Measurements from ENCODE around the gene EIF4E2.
A peak's percentile ranks its signal among the peaks of the same experiment; 100 is the strongest.

The EIF4E2 gene

GRCh38 chr2:232550354-232551249 is at the start of gene EIF4E2, which contains the start of gene TIGD1:
Gene EIF4E2 (plus strand): TSS chr2:232550689. CDS start chr2:232550725, 36 bp downstream.
Gene TIGD1 (minus strand): TSS chr2:232550557. CDS start chr2:232549882, 675 bp downstream.
- TF ChIP-seq GATA3 (IDR thresholded peaks at IDR 0.05; ENCODE audit: low read depth, low read length), result no peak
- TF ChIP-seq GATA2 (IDR thresholded peaks at IDR 0.05; ENCODE audit: low read depth, low read length), result no peak

GRCh38 chr2:232501331-232501771 is 49.1 kb upstream of the EIF4E2 start:
- TF ChIP-seq GATA3 (IDR thresholded peaks at IDR 0.05; ENCODE audit: low read depth, low read length) (no peak), GATA2 (IDR thresholded peaks at IDR 0.05; ENCODE audit: low read depth, low read length) (peak; percentile 59)

DNA sequence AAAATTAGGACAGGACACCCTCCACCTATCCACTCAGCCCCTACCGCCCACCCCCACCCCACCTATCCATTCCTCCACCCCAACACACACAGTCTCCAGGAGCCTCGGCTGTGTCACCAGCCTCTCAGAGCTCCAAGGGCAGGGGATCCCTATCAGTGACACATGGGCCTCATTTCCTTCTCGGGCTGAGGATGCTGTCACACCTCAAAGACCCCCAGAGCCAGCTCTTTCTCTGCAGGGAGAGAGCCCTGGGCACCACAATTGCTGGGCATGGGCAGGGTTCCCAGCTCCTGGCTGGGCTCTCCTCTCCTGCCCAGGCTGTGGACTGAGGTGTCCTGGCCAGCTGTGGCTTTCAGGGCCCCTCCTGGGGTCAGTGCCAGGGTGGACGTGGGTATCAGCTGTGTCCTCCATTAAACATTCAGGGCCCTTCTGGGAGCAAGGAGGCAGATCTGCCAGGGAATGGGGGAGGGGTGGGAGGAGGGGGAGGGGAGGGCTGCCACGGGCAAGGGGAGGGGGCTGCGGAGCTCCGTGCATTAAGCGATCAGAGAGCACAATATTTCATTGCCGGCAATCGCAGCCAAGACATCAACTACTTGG is 48.6 kb upstream of the EIF4E2 start:
- no peak for TF ChIP-seq GATA3 (IDR thresholded peaks at IDR 0.05; ENCODE audit: low read depth, low read length)
- no peak for TF ChIP-seq GATA2 (IDR thresholded peaks at IDR 0.05; ENCODE audit: low read depth, low read length)

- TF ChIP-seq GATA2 (IDR thresholded peaks at IDR 0.05; ENCODE audit: low read depth, low read length) (no peak), GATA3 (IDR thresholded peaks at IDR 0.05; ENCODE audit: low read depth, low read length) (no peak)
These were observed 48.0 kb upstream of the EIF4E2 start for GRCh38 chr2:232502511-232502910.

DNA sequence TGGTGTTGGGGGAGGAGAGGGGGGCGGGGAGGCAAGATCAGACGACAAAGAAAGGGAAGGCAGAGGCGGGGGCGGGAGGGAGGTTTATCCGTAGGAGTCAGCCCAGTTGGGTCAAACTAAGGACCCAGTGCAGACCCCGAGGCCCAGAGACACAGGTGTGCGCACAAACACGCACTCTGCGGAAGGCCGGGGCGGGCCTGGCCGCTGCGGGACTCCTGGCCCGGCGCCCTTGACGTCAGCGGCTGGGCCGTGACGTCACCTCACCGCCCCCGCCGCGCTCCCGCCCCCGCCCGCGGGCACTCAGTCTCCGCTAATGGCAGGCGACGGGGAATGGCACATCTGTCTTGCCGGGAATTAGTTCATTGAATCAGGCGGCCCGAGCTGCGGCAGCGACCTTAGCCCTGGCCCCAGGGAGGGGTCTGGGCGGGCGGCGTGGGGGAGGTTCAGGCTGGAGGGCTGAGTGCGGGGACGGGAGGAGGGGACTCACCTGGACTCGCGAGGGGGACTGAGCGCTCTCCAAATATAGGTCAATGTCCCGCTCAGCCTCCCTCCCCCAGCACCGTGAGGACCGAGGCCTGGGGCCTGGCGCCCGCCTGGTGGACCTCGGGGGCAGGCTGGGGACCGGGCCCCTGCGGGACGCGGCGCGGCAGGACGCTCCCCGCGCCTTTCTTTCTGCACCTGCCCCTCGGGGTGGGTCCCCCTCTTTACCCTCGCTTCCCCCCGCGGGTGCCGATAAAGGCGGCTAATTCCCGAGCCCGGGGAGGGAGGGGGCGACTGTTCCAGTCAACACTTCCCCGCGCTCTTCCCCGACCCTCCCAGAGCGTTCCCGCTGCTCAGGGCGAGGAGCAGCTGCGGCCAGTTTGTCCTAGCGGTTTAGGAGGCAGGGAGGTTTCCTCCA is 47.3 kb upstream of the EIF4E2 start:
- no peak for TF ChIP-seq GATA3 (IDR thresholded peaks at IDR 0.05; ENCODE audit: low read depth, low read length)
- TF ChIP-seq GATA2 (IDR thresholded peaks at IDR 0.05; ENCODE audit: low read depth, low read length), result no peak

DNA sequence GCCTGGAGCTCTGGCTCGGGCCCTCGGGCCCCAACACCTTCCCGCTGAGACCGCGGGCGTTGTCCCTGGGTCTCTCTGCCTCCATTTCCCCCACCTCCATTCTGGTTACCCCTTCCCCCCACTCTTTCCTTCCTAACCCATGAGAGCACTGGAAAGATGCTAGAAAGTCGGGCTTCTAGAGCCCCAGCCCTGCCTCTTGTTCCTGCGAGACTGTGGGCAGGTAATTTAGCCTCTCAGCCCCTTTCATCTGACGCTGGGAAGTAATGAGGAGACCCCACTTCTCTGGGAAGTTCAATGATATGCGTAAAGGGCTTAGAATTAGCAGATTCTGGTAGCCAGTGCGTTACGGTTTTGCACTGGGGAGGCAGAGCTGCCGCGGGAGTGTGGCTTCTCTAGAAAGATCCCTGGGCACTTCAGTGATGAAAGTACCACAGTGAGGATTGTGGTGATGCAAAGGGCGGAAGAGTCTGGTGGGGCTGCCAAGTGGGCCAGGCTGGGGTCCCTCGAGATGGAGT is 46.6 kb upstream of the EIF4E2 start:
- no peak for TF ChIP-seq GATA2 (IDR thresholded peaks at IDR 0.05; ENCODE audit: low read depth, low read length)
- no peak for TF ChIP-seq GATA3 (IDR thresholded peaks at IDR 0.05; ENCODE audit: low read depth, low read length)

DNA sequence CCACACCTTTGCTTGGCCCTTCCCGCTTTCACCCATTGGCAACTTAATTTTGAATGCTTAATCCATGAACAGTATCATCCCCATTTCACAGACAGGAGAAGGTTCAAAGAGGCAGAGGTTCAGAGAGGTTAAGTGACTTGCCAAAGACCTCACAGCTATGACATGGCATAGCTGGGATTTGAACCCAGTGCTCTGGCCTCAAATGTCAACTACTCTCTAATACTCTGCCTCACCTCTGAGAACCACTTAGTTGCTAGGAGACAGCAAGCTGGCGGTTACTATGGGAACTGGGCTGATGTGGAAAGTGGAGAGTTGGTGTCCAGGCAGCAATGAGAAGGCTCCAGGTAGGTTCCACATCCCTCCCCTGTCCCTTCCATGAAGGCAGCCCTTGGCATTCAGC is 46.1 kb upstream of the EIF4E2 start:
- no peak for TF ChIP-seq GATA3 (IDR thresholded peaks at IDR 0.05; ENCODE audit: low read depth, low read length)
- TF ChIP-seq GATA2 (IDR thresholded peaks at IDR 0.05; ENCODE audit: low read depth, low read length), result no peak

DNA sequence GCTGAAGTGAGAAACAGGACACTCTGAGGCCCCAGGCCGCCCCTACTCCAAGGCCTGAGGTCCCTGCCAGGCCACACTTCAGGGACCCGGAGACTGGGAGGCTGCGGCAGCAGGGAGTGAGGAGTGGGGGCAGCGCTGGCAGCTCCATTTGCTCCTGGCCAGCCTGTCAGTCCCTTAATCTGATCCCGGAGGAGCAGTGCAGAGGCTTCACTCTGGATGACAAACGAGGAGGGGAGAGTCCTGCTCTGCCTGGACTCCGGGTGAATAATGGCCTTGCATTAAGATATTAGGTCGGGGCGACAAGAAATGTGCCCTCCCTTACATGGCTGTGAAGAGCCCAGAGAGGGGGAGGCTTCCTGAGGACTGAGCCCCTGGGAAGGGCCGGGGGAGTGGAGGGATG is 44.6 kb upstream of the EIF4E2 start:
- peak; percentile 74 for TF ChIP-seq GATA2 (IDR thresholded peaks at IDR 0.05; ENCODE audit: low read depth, low read length)
- no peak for TF ChIP-seq GATA3 (IDR thresholded peaks at IDR 0.05; ENCODE audit: low read depth, low read length)

DNA sequence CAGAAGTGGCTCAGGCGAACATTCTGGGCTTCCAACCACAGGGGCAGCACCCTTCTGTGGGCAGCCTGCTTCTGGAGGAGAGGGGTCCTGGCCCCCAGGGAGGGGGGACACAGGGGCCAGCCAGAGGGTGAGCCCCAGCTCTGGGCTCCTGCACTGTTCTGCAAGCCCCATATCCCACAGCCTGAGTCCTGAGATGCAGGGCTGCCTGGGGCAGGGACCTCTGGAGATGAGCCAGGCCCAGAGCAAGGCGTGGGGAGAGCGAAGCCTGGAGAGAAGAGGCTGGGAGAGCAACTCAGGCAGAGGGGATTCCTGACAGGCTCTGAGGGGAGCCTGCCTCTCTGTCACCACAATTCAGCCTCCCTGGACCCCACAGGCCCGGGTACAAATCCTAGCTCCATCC is 43.8 kb upstream of the EIF4E2 start:
- no peak for TF ChIP-seq GATA3 (IDR thresholded peaks at IDR 0.05; ENCODE audit: low read depth, low read length)
- no peak for TF ChIP-seq GATA2 (IDR thresholded peaks at IDR 0.05; ENCODE audit: low read depth, low read length)

DNA sequence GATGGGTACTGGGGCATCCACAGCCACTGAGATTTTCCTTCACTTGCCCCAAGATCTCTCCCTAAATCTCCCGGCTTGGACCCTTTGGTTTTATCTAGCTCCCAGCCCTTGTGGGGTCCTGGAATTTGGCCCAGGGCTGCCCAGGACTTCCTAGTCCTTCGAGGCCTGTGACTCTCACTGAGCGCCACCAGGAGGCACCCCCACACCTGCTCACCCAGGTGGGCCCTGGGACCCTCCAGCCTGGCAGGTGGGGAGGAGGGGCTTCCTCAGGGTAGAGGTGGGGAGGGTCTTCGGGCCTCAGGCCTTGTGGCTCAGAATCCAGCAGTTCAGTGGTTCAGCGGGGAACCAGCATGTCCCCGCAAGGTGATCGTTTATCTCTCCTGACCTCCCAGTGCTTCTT is 42.2 kb upstream of the EIF4E2 start:
- TF ChIP-seq GATA2 (IDR thresholded peaks at IDR 0.05; ENCODE audit: low read depth, low read length), result no peak
- TF ChIP-seq GATA3 (IDR thresholded peaks at IDR 0.05; ENCODE audit: low read depth, low read length), result no peak

DNA sequence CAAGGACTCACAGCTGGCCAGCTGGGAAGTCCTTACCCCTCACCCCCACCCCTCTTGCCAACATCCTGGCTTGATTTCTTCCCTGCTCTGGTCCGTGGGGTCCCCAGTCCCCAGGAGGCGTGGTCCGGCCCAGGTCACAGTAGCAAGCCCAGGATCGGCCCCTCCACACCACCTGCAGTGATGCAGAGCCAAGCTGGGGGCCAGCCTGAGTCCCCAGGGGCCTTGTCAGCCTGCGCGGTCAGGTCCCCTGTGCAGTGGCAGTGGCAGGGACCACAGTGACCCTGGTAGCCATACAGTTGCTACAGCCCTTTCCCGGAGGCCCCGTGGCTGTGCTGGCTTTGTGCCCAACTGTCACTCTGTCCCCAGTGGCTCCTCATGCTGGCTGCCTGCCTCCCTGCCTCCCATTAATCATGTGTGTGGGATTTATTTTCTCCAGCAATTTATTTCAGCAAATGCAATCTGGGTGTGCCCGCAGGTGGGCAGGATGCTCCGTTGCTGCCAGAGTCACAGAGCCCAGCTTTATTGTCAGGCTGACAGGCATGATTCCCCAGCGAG is 39.1 kb upstream of the EIF4E2 start:
- TF ChIP-seq GATA3 (IDR thresholded peaks at IDR 0.05; ENCODE audit: low read depth, low read length) (no peak), GATA2 (IDR thresholded peaks at IDR 0.05; ENCODE audit: low read depth, low read length) (no peak)

DNA sequence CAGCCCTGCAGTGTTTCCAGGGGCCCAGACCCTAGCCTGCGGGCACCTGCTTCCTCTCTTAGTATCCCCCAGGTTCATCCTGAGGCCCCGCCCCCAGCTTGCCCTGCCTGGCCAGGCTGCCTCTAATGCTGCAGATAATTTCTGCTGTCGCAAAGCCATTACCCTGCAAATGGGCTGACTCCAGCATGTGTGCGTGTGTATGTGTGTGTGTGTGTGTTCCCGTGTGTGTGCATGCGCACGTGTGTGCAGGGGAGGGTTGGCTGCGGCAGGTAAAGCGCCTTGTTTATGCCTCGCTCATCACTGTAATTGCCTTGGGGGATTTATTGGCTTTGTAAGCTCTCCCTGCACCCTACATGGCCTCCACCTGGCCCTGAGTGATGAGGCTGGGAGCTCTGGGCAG is 37.9 kb upstream of the EIF4E2 start:
- no peak for TF ChIP-seq GATA3 (IDR thresholded peaks at IDR 0.05; ENCODE audit: low read depth, low read length)

DNA sequence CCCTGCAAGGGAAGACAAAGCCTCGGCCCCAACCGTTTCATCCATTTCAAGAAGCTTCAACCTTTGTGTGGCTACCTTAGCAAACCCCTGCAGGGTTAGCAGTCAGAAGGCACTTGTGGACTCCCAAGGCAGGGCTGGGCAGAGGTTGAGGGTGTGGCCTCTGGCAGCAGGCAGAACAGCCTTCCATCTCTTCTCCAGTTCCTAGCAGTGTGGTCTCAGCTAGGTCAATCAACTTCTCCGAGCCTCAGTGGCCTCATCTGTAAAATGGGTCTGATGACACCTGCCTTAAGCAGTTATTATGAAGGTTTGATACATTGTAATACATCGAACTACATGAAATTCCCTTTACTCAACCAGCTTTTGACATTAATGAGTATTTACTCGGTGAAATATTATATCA is 37.1 kb upstream of the EIF4E2 start:
- TF ChIP-seq GATA3 (IDR thresholded peaks at IDR 0.05; ENCODE audit: low read depth, low read length) (no peak), GATA2 (IDR thresholded peaks at IDR 0.05; ENCODE audit: low read depth, low read length) (no peak)
